Measurements from ENCODE around the gene GPR4.

Gene GPR4

GRCh38 chr19:45587873-45588272, 14.1 kb downstream of the GPR4 start:
- DNase-seq = no peak

- no peak for DNase-seq
Observed at GRCh38 chr19:45585158-45585577, 16.8 kb downstream of the GPR4 start.

- DNase-seq = peak; percentile 99
Observed at GRCh38 chr19:45584332-45585157, 17.5 kb downstream of the GPR4 start, which contains the start of gene OPA3. Gene OPA3, minus strand, starts transcription at chr19:45584802. Its CDS starts 38 bp downstream, at chr19:45584764.

- DNase-seq = no peak
Observed at GRCh38 chr19:45581576-45581975, 20.4 kb downstream of the GPR4 start.

DNA sequence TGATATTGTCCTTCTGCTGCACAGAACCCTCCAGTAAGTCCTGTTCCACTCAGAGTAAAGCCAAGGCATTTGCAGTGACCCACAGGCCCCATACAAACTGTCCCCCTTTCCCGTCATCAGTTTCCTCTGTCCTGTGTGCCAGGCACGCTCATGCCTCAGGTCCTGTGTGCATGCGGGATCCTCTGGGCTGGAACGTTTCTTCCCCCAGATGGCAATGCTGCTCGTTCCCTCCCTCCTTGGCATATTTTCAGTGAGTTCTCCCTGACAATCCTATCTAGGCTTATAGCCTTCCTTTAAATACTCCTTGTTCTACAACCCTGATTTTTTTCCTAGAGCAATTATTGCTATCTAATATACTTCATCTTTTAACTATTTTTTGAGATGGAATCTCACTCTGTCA, 23.2 kb downstream of the GPR4 start:
- no peak for DNase-seq

DNA sequence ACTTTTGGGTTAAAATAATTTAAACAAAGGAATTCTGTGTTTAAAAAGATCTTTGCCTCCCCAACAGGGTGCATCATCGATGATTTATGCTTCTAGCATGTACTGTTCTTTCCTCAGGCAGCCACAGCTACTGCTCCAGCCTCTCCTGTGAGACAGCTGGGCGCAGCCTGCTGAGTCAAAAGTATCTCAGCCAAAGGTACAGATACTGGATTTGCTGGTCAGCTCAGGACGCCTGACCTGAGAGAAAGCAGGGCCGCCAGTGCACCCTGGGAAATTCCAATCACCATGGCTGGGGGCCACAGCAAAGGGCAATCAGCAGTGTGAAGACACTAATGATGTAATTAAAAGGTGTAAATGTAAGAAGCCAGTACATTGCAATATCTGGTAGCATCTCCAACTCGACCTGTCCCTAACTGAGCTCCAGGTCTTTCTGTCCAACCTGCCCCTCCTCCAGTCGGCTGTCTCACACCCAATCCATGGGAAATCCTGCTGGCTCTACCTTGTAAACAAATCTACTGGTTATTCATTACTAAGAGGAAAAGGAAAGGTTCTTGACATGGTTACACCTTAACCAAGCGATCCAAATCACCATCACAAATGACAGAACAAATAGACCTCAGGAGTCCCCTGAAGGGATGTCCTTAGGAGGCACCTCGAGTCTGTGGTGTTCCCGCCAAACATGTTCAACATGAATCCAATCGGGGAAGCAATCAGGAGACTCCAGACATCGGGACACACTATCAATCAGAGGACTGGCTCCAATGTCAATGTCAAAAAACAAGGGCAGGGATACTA, 24.7 kb downstream of the GPR4 start:
- no peak for DNase-seq

DNA sequence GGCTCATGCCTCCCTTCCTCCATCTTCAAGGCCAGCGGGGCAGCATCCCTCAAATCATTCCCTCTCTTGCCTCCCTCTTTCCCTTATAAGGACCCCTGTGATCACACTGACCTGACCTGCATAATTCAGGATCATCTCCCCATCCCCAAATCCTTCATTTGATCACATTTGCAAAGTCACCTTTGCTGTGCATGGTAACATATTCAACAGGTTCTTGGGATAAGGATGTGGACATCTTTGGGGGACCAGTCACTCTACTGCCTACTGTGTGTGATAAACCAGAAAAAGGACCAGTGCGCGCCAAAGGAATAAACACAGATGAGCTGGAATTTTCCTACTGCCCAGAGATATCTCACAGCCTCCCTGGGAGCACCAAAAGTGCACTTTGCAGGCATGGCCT, 25.3 kb downstream of the GPR4 start:
- DNase-seq = no peak

GRCh38 chr19:45575216-45575615, 26.8 kb downstream of the GPR4 start:
- DNase-seq = no peak

GRCh38 chr19:45574526-45574925, 27.5 kb downstream of the GPR4 start:
- no peak for DNase-seq

DNA sequence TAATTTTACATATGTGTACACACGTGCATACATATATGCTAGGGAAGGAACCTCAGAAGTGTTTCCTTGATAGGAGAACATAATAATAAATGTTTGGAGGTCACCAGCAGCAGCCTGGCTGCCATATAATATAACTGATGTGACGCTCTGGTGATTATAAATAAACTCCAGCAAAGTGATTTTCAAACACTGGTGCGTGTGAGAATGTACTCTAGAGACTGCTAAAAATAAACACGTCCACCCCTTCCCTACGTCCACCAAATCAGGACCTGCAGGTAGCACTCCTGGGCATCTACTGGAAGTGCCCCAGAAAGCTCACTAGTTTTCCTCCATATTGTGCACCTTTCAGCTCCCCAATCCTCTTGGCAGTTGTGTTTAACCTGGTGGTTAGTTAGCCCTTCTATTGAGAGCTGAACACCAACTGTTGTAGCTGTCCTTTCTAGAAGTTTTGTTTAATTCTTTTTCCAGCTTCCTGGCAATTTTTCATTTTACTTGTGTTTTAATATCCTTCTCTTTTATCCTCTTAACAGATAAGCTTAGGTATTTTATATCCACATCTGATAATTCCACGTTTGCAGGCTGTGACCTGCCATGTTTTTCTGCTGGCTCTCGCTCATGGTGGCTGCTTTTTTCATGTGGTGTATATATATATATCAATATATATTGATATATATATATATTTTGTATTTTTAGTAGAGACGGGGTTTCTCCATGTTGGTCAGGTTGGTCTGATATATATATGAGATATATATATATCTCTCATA, 30.4 kb downstream of the GPR4 start:
- no peak for DNase-seq

DNA sequence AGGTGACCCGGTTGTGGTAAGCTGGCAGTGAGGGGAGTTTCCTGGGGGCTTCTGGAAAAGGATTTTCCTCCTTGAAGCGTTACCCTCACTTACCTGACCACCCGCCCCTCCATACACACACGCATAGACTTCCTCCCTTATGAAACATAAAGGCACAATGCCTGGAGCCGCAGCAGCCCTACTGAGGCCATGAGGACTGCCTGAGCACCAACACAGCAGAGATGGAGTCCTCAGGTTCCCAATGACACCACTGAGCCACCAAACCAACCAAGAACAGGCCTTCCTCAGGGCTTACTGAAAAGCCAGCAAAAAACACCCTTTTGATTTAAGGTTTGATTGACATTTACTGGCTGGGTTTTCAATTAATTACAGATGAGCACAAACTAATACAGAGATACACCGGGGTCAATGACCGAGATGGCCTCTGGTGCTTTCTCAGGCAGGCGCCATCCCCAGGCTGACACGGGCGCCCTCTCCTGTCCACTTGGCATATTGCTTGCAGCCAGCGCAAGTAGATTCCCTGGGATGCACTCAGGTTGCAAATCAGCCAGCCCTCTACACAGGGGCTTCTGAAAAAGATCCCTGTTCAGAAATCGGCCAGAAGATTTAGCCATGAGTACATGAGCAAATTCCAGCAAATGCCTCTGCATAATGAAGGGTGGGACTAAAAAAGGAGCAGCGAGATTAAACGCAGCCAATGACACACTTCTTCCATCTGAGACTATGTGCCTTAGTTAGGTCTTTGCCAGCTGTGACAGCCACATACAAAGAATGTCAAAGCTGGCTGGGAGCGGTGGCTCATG, 32.2 kb downstream of the GPR4 start:
- DNase-seq = peak; percentile 24

DNA sequence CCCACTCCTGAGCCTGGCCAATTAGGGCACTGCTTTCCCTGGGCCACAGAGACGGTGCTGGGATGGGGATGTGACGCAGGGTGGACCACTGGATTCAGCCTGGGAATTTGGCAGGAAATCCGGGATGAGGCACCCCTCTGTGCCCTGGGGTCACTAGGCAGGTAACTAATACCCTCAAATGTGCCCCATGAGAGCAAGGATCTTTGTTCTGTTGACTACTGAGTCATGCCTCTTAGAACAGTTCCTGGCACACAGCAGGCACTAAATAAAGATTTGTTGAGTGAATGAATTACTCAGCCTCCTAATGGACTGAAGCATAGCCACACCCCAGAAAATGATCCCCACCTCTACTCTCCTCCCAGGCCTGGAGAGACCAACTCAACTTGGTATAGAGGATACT, 33.3 kb downstream of the GPR4 start:
- DNase-seq = no peak

- DNase-seq = no peak
Observed at GRCh38 chr19:45567609-45568008, 34.4 kb downstream of the GPR4 start.

DNA sequence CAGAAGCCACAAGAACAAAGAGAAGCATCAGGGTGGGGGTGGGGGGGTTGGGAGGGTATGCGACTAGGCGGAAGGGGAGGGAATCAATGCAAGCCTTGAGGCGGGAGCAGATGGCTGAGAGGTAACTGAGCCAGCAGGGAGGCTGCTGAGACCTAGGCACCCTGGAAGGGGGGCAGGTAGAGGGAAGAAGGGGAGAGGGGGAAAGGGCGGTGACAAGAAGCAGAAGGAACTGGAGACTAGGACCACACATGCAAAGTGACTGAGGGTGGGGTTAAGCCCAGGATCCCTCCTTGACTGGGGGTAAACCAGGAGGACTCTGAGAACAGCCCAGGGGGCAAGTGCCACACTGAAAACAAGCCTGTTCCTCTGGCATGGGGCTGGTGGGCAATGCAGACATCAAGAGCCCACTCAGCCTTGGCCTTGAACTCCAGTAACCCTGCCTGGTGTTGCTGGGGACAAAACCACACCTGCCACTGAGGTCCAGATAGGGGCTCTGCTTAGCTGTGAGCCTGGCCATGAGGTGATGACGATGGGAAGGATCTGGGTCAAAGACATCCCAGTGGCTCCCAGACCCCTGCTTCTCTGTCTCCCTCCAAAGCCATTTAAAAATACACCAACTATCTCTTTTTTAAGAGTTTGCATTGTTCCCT, 37.8 kb downstream of the GPR4 start:
- DNase-seq = no peak

GRCh38 chr19:45560686-45561085, 41.3 kb downstream of the GPR4 start:
- no peak for DNase-seq

- DNase-seq = no peak
Observed at GRCh38 chr19:45560038-45560437, 42.0 kb downstream of the GPR4 start.

GRCh38 chr19:45558399-45558878, 43.6 kb downstream of the GPR4 start:
- peak; percentile 40 for DNase-seq

- no peak for DNase-seq
Observed at GRCh38 chr19:45556835-45557234, 45.2 kb downstream of the GPR4 start.

DNA sequence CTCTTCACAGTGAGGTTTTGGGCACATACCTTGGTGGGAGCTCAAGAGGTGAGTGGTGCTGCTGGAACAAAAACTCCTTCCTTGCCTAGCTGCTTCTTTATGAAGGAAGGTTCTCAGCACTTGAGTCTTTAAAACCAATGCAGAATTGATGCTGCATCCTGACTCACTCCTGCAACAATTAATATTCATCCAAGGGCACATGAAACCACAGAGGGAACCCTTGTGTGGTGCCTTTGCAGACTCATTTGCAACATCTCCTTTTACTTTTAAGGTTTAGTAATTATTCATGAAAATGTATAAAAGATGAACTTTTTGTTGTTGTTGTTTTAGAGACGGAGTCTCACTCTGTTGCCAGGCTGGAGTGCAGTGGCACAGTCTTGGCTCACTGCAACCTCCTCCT, 47.5 kb downstream of the GPR4 start:
- no peak for DNase-seq

DNA sequence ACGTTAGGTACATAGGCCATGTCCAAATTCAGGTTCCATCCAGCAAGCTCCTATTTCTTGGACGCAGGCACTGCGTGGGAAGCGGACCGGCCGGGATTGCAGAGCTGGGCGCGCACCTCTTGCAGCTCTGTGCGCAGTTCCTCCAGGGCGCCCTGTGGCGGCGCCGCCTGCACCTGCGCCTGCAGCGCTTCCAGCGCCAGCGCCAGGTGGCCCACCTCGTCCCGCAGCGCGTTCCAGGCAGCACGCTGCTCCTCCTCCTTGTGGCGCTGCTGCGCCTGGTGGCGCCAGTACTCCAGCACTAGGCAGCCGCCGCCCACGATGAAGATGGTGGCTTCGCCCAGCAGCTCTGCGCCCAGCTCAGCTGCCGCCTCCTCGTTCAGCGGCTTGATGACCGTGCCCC, 48.5 kb downstream of the GPR4 start:
- DNase-seq = no peak

- DNase-seq = no peak
Observed at GRCh38 chr19:45547965-45548609, 53.9 kb downstream of the GPR4 start.
